Left colon (tissue), 2 donors: Measurements from ENCODE around the gene PPP1CA. TPM values are rescaled to one million over a fixed set of nuclear protein-coding genes. Genes with fewer than 3 reads are reported as not detected.

Experiments
- ATAC-seq: fragments of 200-7000 bp; cut with Tn5 transposase; one replicate; pipeline ENCODE4 v1.9.1; 2020; ENCODE audit warnings: mild to moderate bottlenecking, moderate library complexity
- DNase-seq, 2 donors: peaks; one replicate each; pipeline ENCODE4 v3.0.0-alpha.2; 2020
- intact Hi-C, 2 donors: fragments of 100-400 bp; cut with DNase I in 1 of 2; cut with micrococcal nuclease in 1 of 2; formaldehyde crosslinking; loops; one replicate each; pipeline versions ENCODE4 v1.11.2 to v1.14.0; 2022; cut with DNase I, micrococcal nuclease
- total RNA-seq, 2 donors: library from RNA; stranded (reverse); fragmentation: NEBNext Ultra II Directional; extraction: Animal tissue kit (Norgen Biotek cat#: 25700); gene quantifications; one replicate each; pipeline ENCODE4 v1.2.1, GENCODE V29; 2021
- donor health status: DM: no; HTN: no; CAD: no.
- donor health status: DM: yes; HTN: yes; CAD: no.

PPP1CA gene
- total RNA-seq, 2 donors from 2014 or later = 214 to 243 TPM

- intact Hi-C loops = no loop called here
- DNase-seq = no peak
Observed at GRCh38 chr11:67376873-67377808, 24.5 kb downstream of the PPP1CA start.

GRCh38 chr11:67376063-67376820 lies 25.4 kb downstream of the PPP1CA start:
- intact Hi-C loops = no loop called here
- DNase-seq (no peak), ATAC-seq (no peak)

More at GRCh38 chr11:67376873-67377808, 24.5 kb downstream of the PPP1CA start:
- no peak for ATAC-seq

DNA sequence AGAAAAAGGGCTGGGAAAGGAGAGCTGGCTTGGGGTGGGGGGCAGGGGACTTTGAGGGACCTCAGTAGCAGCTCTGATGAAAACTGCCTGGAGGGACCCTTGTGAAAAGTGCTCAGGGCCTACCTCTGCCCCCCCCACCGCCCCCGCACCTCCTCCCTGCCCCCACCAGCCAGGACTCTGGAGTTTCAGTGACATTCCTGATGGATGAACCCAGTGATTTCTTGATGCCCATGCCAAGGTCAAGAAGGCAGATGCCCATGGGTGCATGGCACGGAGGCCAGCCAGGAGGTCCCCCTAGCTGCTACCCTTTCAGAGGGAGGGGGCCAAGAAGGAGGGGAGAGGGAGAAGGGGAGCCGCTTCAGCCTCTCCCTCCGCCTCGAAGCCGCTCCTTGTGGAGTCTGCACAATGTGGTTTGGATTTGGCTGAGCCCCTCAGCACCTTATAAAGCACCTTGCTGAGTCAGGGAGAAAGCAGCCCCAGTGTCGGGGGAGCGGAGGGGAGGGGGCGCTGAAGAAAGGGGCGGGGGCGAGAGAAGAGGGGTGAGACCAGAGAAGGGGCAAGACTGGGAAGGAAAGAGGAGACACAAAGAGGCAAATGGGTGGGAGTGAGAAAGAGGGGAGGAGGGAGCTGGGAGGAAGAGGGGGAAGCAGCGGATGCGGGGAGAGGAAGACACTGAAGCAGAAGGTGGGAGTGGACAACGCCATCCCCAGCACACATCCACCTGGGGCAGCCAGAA lies 26.2 kb downstream of the PPP1CA start:
- ATAC-seq = no peak

GRCh38 chr11:67374571-67375281 lies 26.9 kb downstream of the PPP1CA start:
- intact Hi-C loops = no loop called here
- no peak for ATAC-seq
- DNase-seq = no peak

More for the DNA sequence above, 26.2 kb downstream of the PPP1CA start:
- intact Hi-C loops = no loop called here
- no peak for DNase-seq

DNA sequence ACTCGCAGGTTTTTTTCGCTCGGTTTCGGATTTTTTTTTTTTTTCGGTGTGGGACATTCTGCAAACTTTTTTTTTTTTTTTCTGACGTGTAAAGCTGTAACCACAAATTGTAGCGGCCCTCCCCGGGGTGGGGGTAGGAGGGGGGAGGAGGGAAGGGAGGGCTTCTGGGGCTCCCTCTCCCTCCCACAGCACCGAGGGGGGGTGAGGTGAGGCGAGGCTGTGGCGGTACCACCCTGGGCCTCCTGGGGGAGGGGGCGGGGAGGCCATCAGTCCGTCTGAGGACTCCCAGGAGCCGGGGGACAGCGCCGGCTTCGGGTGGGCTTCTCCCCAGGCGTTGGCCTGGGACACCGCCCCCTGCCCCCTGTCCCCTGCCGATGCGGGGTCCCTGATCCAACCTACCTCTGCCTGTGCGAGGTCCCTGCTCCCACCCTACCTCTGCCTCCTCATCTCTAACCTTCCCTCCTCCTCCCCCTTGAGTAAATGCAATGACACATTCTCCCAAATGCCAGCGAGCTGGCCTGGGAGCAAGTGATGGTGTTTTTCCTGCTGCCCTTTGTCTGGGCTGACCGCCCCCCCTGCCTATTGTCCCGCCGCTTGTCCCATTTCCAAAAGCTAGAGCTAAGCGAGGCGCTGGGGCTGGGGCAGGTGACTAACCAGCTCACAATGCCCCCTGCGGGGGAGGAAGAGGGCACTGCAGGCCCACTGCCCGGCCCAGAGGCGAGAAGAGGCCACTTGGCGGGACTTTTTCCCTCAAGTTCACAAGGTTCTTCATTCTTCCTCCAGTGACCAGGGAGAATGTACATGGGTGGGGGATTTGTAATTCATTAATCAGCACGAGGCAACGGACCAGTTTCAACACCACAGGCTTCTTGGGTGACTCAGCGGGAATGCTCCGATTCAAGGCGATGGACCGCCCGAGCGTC lies 27.7 kb downstream of the PPP1CA start:
- DNase-seq (peak; percentile 82 to 86), ATAC-seq (peak; percentile 61)
- intact Hi-C loops = no loop called here

DNA sequence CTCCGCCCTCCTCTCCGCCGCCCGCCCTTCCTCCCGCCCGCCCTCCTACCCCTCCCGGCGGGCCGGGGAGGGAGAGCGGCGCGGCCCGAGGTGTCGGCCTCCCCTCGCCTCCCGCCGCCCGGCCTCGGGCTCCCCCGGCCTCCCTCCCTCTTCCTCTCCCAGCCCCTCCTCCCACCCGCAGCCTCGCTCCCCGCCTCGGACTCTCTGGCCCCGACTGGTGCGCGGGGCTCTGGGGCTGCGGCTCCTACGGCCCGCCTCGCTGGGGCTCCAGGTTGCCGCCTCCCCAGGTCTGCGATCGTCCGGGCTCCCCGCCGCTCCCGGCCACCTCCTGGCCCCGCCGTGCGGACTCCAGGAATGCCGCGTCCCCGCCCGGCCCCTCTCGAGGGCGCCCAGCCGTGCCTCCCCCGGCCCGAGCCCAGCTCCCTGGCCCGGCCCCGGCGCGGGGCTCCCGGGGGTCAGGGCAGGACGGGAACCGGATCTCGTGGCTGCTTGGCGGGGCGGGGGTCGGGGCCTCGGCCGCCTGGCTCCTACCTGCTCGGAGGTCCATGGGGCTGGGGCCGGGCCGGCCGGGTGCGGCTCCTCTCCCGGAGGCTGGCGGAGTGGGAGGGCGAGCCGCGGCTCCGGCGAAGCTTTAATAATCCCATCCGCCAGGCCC lies 28.5 kb downstream of the PPP1CA start, which contains the start of gene CLCF1:
TSS of gene CLCF1 (minus strand) at position 606 of the 655 bp plus-strand sequence. CDS start at position 547, 59 bp downstream.
- DNase-seq = peak; percentile 72 to 78
- peak; percentile 60 for ATAC-seq

DNA sequence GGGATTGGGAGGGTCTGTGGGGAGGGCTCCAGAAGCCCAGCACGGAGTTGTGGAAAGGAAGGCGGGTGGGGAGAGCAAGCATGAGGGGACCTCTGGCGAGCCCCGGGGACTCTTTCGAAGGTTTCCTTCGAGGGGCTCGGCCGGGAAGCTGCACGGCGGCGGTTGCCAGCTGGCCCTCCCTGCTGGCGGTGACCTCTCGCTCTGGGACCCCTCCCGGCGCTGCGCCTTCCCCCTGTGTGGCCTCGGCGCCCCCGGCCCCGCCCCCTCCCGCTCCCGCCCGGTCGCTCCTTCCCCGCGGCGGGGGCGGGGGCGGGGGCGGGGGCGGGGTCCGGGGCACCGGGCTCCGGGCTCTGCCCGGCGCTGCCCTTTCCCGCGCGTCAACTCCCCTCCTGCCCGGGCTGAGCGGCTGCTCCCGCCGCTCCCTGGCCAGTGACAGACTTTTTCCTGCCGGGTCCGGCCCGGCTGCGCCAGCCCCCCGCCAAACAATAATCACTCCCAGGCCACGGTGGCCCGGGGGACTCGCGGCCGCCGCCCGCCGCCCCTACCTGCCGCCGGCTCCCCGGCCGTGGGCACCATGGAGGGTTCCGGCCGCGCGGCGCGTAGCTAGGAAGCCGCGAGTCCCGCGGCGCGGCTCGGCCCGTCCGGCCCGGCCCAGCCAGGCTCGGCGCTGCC lies 29.2 kb downstream of the PPP1CA start:
- peak; percentile 34 for ATAC-seq
- intact Hi-C loops = no loop called here
- peak; percentile 49 to 66 for DNase-seq

More for the DNA sequence above, 28.5 kb downstream of the PPP1CA start, which contains the start of gene CLCF1:
- intact Hi-C loops = no loop called here

DNA sequence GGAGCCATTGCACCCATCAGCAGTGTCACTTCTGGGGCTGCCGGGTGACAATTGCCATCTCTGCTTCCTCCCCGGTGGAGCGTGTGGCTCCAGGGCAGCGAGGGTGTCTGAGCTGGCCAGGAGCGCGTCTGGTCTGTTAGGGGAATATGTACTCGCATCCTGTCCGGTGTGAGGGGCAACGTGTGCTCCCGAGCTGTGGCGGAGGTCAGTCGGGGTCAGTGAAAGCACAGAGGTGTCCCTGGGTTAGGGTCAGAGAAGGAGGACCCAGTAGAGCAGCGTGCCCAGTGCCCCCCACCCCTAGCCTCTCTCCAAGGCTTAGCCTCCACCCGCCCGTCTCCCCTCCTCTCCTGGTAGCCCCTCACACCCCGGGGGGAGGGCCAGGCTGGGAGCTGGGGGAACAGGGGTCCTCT lies 29.7 kb downstream of the PPP1CA start:
- DNase-seq (peak; percentile 39 to 42), ATAC-seq (peak; percentile 12)
- intact Hi-C loops = no loop called here

GRCh38 chr11:67371189-67371910 lies 30.3 kb downstream of the PPP1CA start:
- DNase-seq = peak in 1 of 2 donors; percentile 57
- intact Hi-C loops = no loop called here
- ATAC-seq = peak; percentile 34

GRCh38 chr11:67370351-67371076 lies 31.1 kb downstream of the PPP1CA start:
- no peak for DNase-seq
- no peak for ATAC-seq
- intact Hi-C loops = no loop called here

- no peak for ATAC-seq
- intact Hi-C loops = no loop called here
Observed at GRCh38 chr11:67369801-67370284, 31.8 kb downstream of the PPP1CA start.

GRCh38 chr11:67369275-67369674 lies 32.4 kb downstream of the PPP1CA start:
- DNase-seq = no peak
- ATAC-seq = no peak
- intact Hi-C loops = no loop called here

More at GRCh38 chr11:67369801-67370284, 31.8 kb downstream of the PPP1CA start:
- DNase-seq = no peak

DNA sequence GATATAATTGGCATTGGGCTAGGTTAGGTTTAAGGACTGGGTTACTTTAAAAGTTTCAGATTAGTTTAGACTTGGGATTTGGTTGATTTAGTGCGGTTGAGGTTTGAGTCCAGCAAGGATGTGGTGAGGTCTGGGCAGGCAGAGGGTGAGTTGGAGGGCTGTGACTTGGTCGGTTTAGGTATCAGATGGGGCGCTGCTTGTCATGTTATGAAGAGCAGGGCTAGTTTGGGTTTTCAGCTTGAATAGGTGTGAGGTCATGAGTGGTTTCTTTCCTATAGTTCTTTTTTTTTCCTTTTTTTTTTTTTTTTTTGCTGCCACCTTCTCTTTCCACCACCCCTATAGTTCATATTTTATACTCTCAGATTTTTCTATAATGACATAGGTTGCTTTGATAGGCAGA lies 33.0 kb downstream of the PPP1CA start:
- intact Hi-C loops = no loop called here
- DNase-seq = no peak
- no peak for ATAC-seq

- DNase-seq (no peak), ATAC-seq (no peak)
- intact Hi-C loops = no loop called here
Observed at GRCh38 chr11:67367761-67368227, 33.9 kb downstream of the PPP1CA start.
